K562 (cell line): Measurements from ENCODE around the gene MYO1E. TPM values are rescaled to one million over a fixed set of nuclear protein-coding genes. Genes with fewer than 3 reads are reported as not detected.

Experiments
- ATAC-seq: fragments of 200-7000 bp; cut with Tn5 transposase; 3 replicates; pipeline ENCODE4 v1.9.1; 2020; ENCODE audit warnings: moderate library complexity
- BruUV-seq: library from RNA; stranded (reverse); fragments of 400-500 nt; replicated peaks from 2 replicates; lab custom pipeline; 2021; lab: Mats Ljungman, UMichigan
- CTCF ChIA-PET: fragments of 300-600 bp; formaldehyde crosslinking; extraction: SDS; loops from one replicate; lab custom pipeline; 2021; ENCODE audit warnings: low intra/inter-chr PET ratio; lab: Yijun Ruan, JAX
- POLR2A ChIA-PET: fragments of 300-600, 350-650 bp; sonication (Branson Sonifier 250); formaldehyde crosslinking; extraction: SDS; loops from one replicate; lab custom pipeline; 2021; ENCODE audit warnings: antibody characterized with exemption, inconsistent platforms; lab: Yijun Ruan, JAX
- DNase-seq, 4 experiments: peaks; one replicate each; pipeline versions ENCODE4 v3.0.0 to v3.0.0-alpha.2; 2011 to 2018; ENCODE audit warnings: low spot score in 3 of 4, mixed read lengths in 3 of 4; ENCODE audit errors: extremely low read depth in 1 of 4
- FAIRE-seq: peaks from 2 replicates; lab custom pipeline; 2011; peaks lifted over from hg19 to GRCh38; lab: Jason Lieb, UNC
- H2AFZ ChIP-seq: 2 replicates; pipeline ENCODE4 v1.6.0; 2011; ENCODE audit warnings: low read depth, low read length, control low read depth, inconsistent platforms
- H3K27ac ChIP-seq: fragments of 200-600 bp; 3 replicates; pipeline ENCODE4 v1.8.0; 2011; ENCODE audit warnings: low read depth, mild to moderate bottlenecking, control low read depth, inconsistent platforms, low read length, moderate library complexity, mixed read lengths; ENCODE audit errors: extremely low read depth
- H3K27me3 ChIP-seq, 2 experiments: fragments of 300-600 bp in 1 of 2; 2 replicates in 1 of 2; 3 replicates in 1 of 2; pipeline versions ENCODE4 v1.6.0 to v1.8.0; 2011; ENCODE audit warnings: inconsistent platforms in 2 of 2, low read length in 2 of 2, mild to moderate bottlenecking in 1 of 2, mixed read lengths in 1 of 2, moderate library complexity in 1 of 2; ENCODE audit not compliant: control insufficient read depth in 2 of 2, insufficient read depth in 2 of 2
- H3K36me3 ChIP-seq: fragments of 300-600 bp; 3 replicates; pipeline ENCODE4 v1.8.0; 2011; ENCODE audit warnings: mild to moderate bottlenecking, low read length, inconsistent platforms; ENCODE audit not compliant: control insufficient read depth, insufficient read depth
- H3K4me1 ChIP-seq, 2 experiments: fragments of 200-600 bp in 1 of 2; replicated peaks in 1 of 2; 2 replicates in 1 of 2; 3 replicates in 1 of 2; pipeline versions ENCODE4 v1.5.1 to v1.8.0; 2011; ENCODE audit warnings: inconsistent platforms in 2 of 2, low read length in 2 of 2, mild to moderate bottlenecking in 1 of 2, mixed read lengths in 1 of 2, moderate library complexity in 1 of 2; ENCODE audit not compliant: control insufficient read depth in 2 of 2, insufficient read depth in 2 of 2
- H3K4me2 ChIP-seq: 2 replicates; pipeline ENCODE4 v1.6.1; 2011; ENCODE audit warnings: low read length, control low read depth, inconsistent platforms, mixed read lengths; ENCODE audit not compliant: insufficient read depth
- H3K4me3 ChIP-seq: fragments of 200-600 bp; sonication (generic), shearing (Covaris generic); 2 replicates; pipeline ENCODE4 v1.5.1; 2016; ENCODE audit warnings: control low read depth, inconsistent platforms
- H3K79me2 ChIP-seq: fragments of 200-600 bp; 3 replicates; pipeline ENCODE4 v1.8.0; 2011; ENCODE audit warnings: low read length, inconsistent platforms; ENCODE audit not compliant: control insufficient read depth, insufficient read depth
- H3K9ac ChIP-seq, 2 experiments: 2 replicates each; pipeline versions ENCODE4 v1.6.0 to v1.6.1; 2011; ENCODE audit warnings: low read depth in 2 of 2, low read length in 2 of 2, control low read depth in 1 of 2, inconsistent platforms in 1 of 2, mild to moderate bottlenecking in 1 of 2, mixed read lengths in 1 of 2; ENCODE audit not compliant: insufficient read depth in 1 of 2
- H3K9me1 ChIP-seq: one replicate; pipeline ENCODE4 v1.6.0; 2011; ENCODE audit warnings: inconsistent platforms, mild to moderate bottlenecking, low read length, moderate library complexity; ENCODE audit not compliant: control insufficient read depth, insufficient read depth
- H3K9me3 ChIP-seq: replicated peaks from 2 replicates; pipeline ENCODE4 v1.5.1; 2011; ENCODE audit warnings: low read depth, low read length, inconsistent platforms; ENCODE audit not compliant: control insufficient read depth, insufficient read depth
- H4K20me1 ChIP-seq: replicated peaks from 2 replicates; pipeline ENCODE4 v1.6.1; 2011; ENCODE audit warnings: low read length, inconsistent platforms, mixed read lengths; ENCODE audit not compliant: control insufficient read depth, insufficient read depth
- KDM1A ChIP-seq, 2 experiments: fragments of 450-650 bp; IDR thresholded peaks; 2 replicates each; pipeline ENCODE4 v1.6.1; 2016; ENCODE audit warnings: mild to moderate bottlenecking in 2 of 2
- NONO ChIP-seq, 2 experiments: fragments of 200-400 bp in 1 of 2; fragments of 450-650 bp in 1 of 2; formaldehyde crosslinking in 1 of 2; IDR thresholded peaks; 2 replicates each; pipeline ENCODE4 v1.6.1; 2017; ENCODE audit warnings: low read depth in 2 of 2, mild to moderate bottlenecking in 2 of 2, moderate library complexity in 2 of 2, low read length in 1 of 2
- PHF21A ChIP-seq: fragments of 450-650 bp; IDR thresholded peaks from 2 replicates; pipeline ENCODE4 v1.6.1; 2017; ENCODE audit warnings: low read depth, borderline replicate concordance
- POLR2AphosphoS5 ChIP-seq: IDR thresholded peaks from 2 replicates; pipeline ENCODE4 v1.6.1; 2011; ENCODE audit warnings: mild to moderate bottlenecking, low read depth, low read length, moderate library complexity; ENCODE audit not compliant: control insufficient read depth, insufficient read depth
- RBM39 ChIP-seq: fragments of 200-400 bp; formaldehyde crosslinking; optimal IDR thresholded peaks from 2 replicates; pipeline ENCODE3; 2018; ENCODE audit warnings: low read depth, low read length
- SOX6 ChIP-seq: fragments of 450-650 bp; IDR thresholded peaks from 2 replicates; pipeline ENCODE4 v1.6.1; 2014; ENCODE audit warnings: mild to moderate bottlenecking
- ZBTB11 ChIP-seq, 3 experiments: fragments of 200-800 bp in 1 of 3; fragments of 250-450 bp in 1 of 3; fragments of 450-650 bp in 1 of 3; sonication (Bioruptor Pico) in 1 of 3; sonication (Bioruptor generic) in 1 of 3; formaldehyde crosslinking in 1 of 3; IDR thresholded peaks; 2 replicates each; pipeline versions ENCODE4 v1.6.1 to v1.8.0; 2016 to 2022; ENCODE audit warnings: mild to moderate bottlenecking in 2 of 3, missing genetic modification characterization in 2 of 3, missing compliant biosample characterization in 1 of 3, moderate library complexity in 1 of 3
- ZNF184 ChIP-seq: sonication (generic); formaldehyde crosslinking; IDR thresholded peaks from 2 replicates; pipeline ENCODE4 v1.5.0; 2020; ENCODE audit warnings: missing genetic modification reagents
- ZNF263 ChIP-seq: sonication (generic); formaldehyde crosslinking; IDR thresholded peaks from 2 replicates; pipeline ENCODE4 v1.8.0; 2022; ENCODE audit warnings: mild to moderate bottlenecking, missing genetic modification reagents, borderline replicate concordance
- ZNF3 ChIP-seq: fragments of 250-450 bp; sonication (Bioruptor Pico); IDR thresholded peaks from 2 replicates; pipeline ENCODE4 v1.5.0; 2021; ENCODE audit warnings: mild to moderate bottlenecking, moderate library complexity
- ZNF830 ChIP-seq: fragments of 250-450 bp; sonication (Bioruptor Pico); IDR thresholded peaks from 2 replicates; pipeline ENCODE4 v1.5.0; 2021; ENCODE audit warnings: mild to moderate bottlenecking
- WGBS: fragments of 100-300 bp; shearing (Covaris generic); methylation state at CpG from one replicate; pipeline ENCODE4 v1.1.6; 2016; ENCODE audit warnings: low coverage, mixed read lengths; ENCODE audit not compliant: insufficient coverage; ENCODE audit errors: missing lambda C conversion rate; 5-methylcytosine and 5-hydroxymethylcytosine counted together
- in situ Hi-C: fragments of 300-500 bp; cut with MboI; formaldehyde crosslinking; loops from 4 replicates; pipeline ENCODE4 v1.15.0; 2018; ENCODE audit warnings: inconsistent platforms, mixed read lengths
- intact Hi-C: fragments of 100-400 bp; cut with micrococcal nuclease; formaldehyde crosslinking; loops from 2 replicates; pipeline ENCODE4 v1.14.2; 2022
- polyA plus RNA-seq, 8 experiments: library from polyadenylated mRNA; depleted of rRNA in 4 of 8; stranded (reverse) in 5 of 8; unstranded in 3 of 8; fragments of >200 nt; fragmentation: Nextera tagmentation in 2 of 8; fragmentation: Illumina TruSeq in 1 of 8; extraction: Ambion mirVana in 2 of 8; extraction: Trizol in 1 of 8; gene quantifications; 2 replicates each; pipeline versions ENCODE4 v1.2.1 to v1.2.3, GENCODE V29; 2011 to 2014; ENCODE audit warnings: inconsistent platforms in 1 of 8, missing spikeins in 1 of 8
- total RNA-seq, 7 experiments: library from RNA; depleted of rRNA in 6 of 7; stranded (reverse); fragments of >200 nt in 6 of 7; fragmentation: Illumina TruSeq in 2 of 7; extraction: Trizol in 2 of 7; gene quantifications; 2 replicates each; pipeline versions ENCODE4 v1.2.1 to v1.2.3, GENCODE V29; 2011 to 2021; ENCODE audit warnings: low replicate concordance in 1 of 7

The MYO1E gene
- total and polyA plus RNA-seq, 9 of the 15 experiments (the other 6 are each of a cell fraction or from before 2014, with no cell fraction given): under 0.01 to 0.44 (median 0.01) TPM; not detected in 6

DNA sequence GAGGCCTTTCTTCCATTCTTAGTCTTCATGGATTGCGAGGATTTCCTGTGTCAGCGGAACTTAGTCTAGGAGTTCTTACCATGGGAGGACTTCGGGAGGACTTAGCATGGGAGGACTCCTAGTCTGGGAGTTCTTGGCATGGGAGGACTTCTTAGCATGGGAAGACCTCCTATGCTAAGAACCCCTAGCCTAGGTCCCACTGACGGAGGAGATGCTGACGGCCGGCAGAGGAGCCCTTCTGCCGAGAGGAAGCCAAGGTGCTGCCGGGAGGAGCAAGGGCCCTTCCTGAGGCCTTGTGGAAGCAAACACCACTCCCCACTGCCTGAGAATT, 201.6 kb downstream of the MYO1E start:
- H3K27me3 ChIP-seq: peaks cover 15 to 19% of the 10 kb centered on the region in 2 experiments; a peak in 4 of 5 replicates
- no peak overlapping the region for H2AFZ ChIP-seq
- H3K9ac ChIP-seq: no peak overlapping the region
- H3K4me3 ChIP-seq: no peak overlapping the region
- no peak for ATAC-seq
- H3K36me3 ChIP-seq: no peaks in the 10 kb centered on the region
- no peak overlapping the region for H3K4me2 ChIP-seq
- H3K4me1 ChIP-seq: peaks cover 0 to 3% of the 10 kb centered on the region in 2 experiments; a peak in 1 of 5 replicates
- no peaks in the 10 kb centered on the region for H3K9me3 ChIP-seq
- no peaks in the 10 kb centered on the region for H3K9me1 ChIP-seq
- 6% methylated on average over 8 of the region's 8 CpGs for WGBS
- POLR2A ChIA-PET: no interaction called here
- TF ChIP-seq ZNF263 (CRISPR knock-in tag) (peak; percentile 75), KDM1A (IDR thresholded peaks at IDR 0.05) (no peak)
- H3K27ac ChIP-seq: no peak overlapping the region
- DNase-seq: no peak
- no TSS peak for BruUV-seq
- no peaks in the 10 kb centered on the region for H3K79me2 ChIP-seq
- intact Hi-C loops: no loop called here
- H4K20me1 ChIP-seq: no peaks in the 10 kb centered on the region
- in situ Hi-C loops: no loop called here
- FAIRE-seq: no peak
- CTCF ChIA-PET: no interaction called here

DNA sequence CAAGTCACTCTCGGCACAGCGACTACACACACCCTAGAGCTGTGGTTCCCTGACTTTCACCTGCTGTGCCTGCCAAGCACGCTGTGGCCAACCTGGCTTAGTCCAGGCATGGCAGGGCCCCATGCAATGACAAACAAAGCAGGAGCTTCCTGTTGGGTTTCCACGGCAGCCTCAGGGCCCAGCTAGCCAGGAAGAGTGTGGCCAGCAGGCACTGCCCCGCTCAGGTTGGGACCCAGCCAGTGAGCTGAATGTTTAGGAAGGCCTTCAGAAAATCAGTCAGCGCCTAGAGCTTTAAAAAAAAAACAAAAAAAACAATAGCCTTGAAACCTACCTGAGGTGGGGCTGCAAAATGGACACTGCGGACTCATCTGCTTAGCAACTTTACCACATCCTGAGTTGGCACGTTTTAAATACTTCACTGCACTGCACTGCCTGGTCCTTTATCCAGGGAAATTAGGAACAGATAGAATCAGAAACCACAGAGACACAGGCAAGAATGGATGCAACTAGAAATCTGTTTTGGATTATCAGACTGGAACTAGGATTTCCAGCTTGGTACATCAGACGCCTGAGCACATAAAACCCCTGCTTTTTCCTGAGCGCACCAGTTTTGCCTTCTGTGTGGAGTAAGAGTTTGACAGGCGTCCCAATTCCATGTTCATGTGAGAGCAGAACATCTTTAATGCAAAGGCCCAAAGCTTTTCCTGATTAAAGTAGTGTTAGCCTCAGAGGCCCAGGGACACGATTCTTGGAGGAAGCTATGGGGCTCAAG, 202.2 kb downstream of the MYO1E start:
- Histone ChIP-seq H3K79me2 (no peaks in the 10 kb centered on the region), H3K4me3 (no peak overlapping the region), H3K4me1 (peaks cover 0 to 3% of the 10 kb centered on the region in 2 experiments; a peak in 1 of 5 replicates), H3K9me3 (no peaks in the 10 kb centered on the region), H3K4me2 (no peak overlapping the region), H3K27me3 (peaks cover 12 to 19% of the 10 kb centered on the region in 2 experiments; a peak in 4 of 5 replicates), H2AFZ (peak overlapping the region; percentile 9; the same call in 1 of the 2 replicates), H3K36me3 (no peaks in the 10 kb centered on the region), H4K20me1 (no peaks in the 10 kb centered on the region), H3K27ac (no peak overlapping the region), H3K9ac (no peak overlapping the region), H3K9me1 (no peaks in the 10 kb centered on the region)
- BruUV-seq: no TSS peak
- POLR2A ChIA-PET: interaction anchor here (0.6 to 1.1 kb wide), 2 partner anchors 10 to 15 kb away, joined by 3 to 5 read pairs; no protein-coding TSS in a partner anchor
- WGBS: 11% methylated on average over 12 of the region's 12 CpGs
- in situ Hi-C loops: no loop called here
- DNase-seq (no peak), ATAC-seq (no peak), FAIRE-seq (no peak)
- intact Hi-C loops: no loop called here
- CTCF ChIA-PET: interaction anchor here (1.0 kb wide), 1 partner anchor 190 kb away, joined by 3 read pairs; no protein-coding TSS in a partner anchor
- no peak for TF ChIP-seq ZNF3
- TF ChIP-seq ZNF830 (CRISPR knock-in tag): no peak
- no peak for TF ChIP-seq RBM39
- TF ChIP-seq ZBTB11 (CRISPR knock-in tag; IDR thresholded peaks at IDR 0.05): no peak
- no peak for TF ChIP-seq ZNF184 (CRISPR knock-in tag)
- TF ChIP-seq NONO (IDR thresholded peaks at IDR 0.05; ENCODE audit: low read depth in 2 of 2, low read length in 1 of 2): no peak
- no peak for TF ChIP-seq POLR2AphosphoS5
- no peak for TF ChIP-seq SOX6
- no peak for TF ChIP-seq PHF21A
